Heart left ventricle (tissue), 13 donors: Measurements from ENCODE around the gene ZMIZ1.

ENCODE experiments used
- CTCF ChIP-seq, 12 donors: fragments of 200-600 bp; sonication (generic) in 4 of 12; IDR thresholded peaks; one replicate each; pipeline versions ENCODE4 v1.5.0 to v1.8.0; 2018 to 2022; ENCODE audit warnings: antibody characterized with exemption in 12 of 12, mild to moderate bottlenecking in 5 of 12
- POLR2A ChIP-seq, 2 donors: fragments of 450-650 bp; IDR thresholded peaks; one replicate each; pipeline ENCODE4 v1.6.1; 2017; ENCODE audit warnings: antibody characterized with exemption in 2 of 2, mild to moderate bottlenecking in 2 of 2, moderate library complexity in 2 of 2
- donor health status: ischemic (EF 13 %, LVEDD 7.1; RV severe dilation, severe dysfunction).
- donor health status: DM: no; HTN: yes; CAD: no.
- donor health status: DM: no; HTN: no; CAD: no.
- donor health status: ischemic (EF 25% LVEDD 6.9; RV normal size, moderate dysfunction).
- donor health status: ischemic (EF 25% LVEDD 5.7; RV mildly dilated, moderate dysfunction).
- donor health status: ischemic (EF 35%, LVEDD 5.7; RV mildly dilated, moderate dysfunction).
- donor health status: nonischemic (EF 11% LVEDD 7.7; RV severe dilation, severe dysfunction).
- donor health status: DM: yes; HTN: yes; CAD: no.
- donor health status: PGD.
- donor health status: ischemic (EF 29% LVEDD 5.4; RV normal size, mild dysfunction).
- donor health status: nonischemic (EF 23%, LVEDD 6.1; RV moderate dilation, normal function).

- TF ChIP-seq CTCF (IDR thresholded peaks at IDR 0.05) (no peak), POLR2A (IDR thresholded peaks at IDR 0.05) (no peak)
Measured at GRCh38 chr10:79128241-79128922, 59.6 kb downstream of the ZMIZ1 start.
